ENCODE measurements around the gene INSL3.

Gene INSL3

GRCh38 chr19:17821190-17821589 lies at the start of gene INSL3:
TSS of gene INSL3 (minus strand) at chr19:17821519. CDS start at chr19:17821506, 13 bp downstream.
- no peak for DNase-seq (ENCODE audit: low read depth in 2 of 2)

- no peak for DNase-seq (ENCODE audit: low read depth in 2 of 2)
These were observed 47.8 kb upstream of the INSL3 start for GRCh38 chr19:17869114-17869608.

GRCh38 chr19:17868669-17869068 lies 47.4 kb upstream of the INSL3 start:
- DNase-seq (ENCODE audit: low read depth in 2 of 2), result no peak

GRCh38 chr19:17866964-17867486 lies 45.7 kb upstream of the INSL3 start:
- no peak for DNase-seq (ENCODE audit: low read depth in 2 of 2)

GRCh38 chr19:17866312-17866963 lies 45.1 kb upstream of the INSL3 start:
- DNase-seq (ENCODE audit: low read depth in 2 of 2), result no peak

- DNase-seq (ENCODE audit: low read depth in 2 of 2), result no peak
These were observed 44.3 kb upstream of the INSL3 start for GRCh38 chr19:17865364-17866311.

- no peak for DNase-seq (ENCODE audit: low read depth in 2 of 2)
These were observed 42.3 kb upstream of the INSL3 start for GRCh38 chr19:17863520-17864182.

- DNase-seq (ENCODE audit: low read depth in 2 of 2), result no peak
These were observed 41.6 kb upstream of the INSL3 start for GRCh38 chr19:17862711-17863519.

- no peak for DNase-seq (ENCODE audit: low read depth in 2 of 2)
These were observed 40.5 kb upstream of the INSL3 start for GRCh38 chr19:17861542-17862402.

GRCh38 chr19:17860993-17861360 lies 39.7 kb upstream of the INSL3 start:
- no peak for DNase-seq (ENCODE audit: low read depth in 2 of 2)

- no peak for DNase-seq (ENCODE audit: low read depth in 2 of 2)
These were observed 39.1 kb upstream of the INSL3 start for GRCh38 chr19:17860331-17860992.

- peak; percentile 97 to 99 for DNase-seq (ENCODE audit: low read depth in 2 of 2)
These were observed 38.4 kb upstream of the INSL3 start, which contains the start of gene RPL18A for GRCh38 chr19:17859533-17860330. TSS of gene RPL18A (plus strand) at chr19:17859910. CDS start at chr19:17859957, 47 bp downstream.

- peak; percentile 95 for DNase-seq (ENCODE audit: low read depth in 2 of 2)
These were observed 34.2 kb upstream of the INSL3 start for GRCh38 chr19:17855280-17856152.

GRCh38 chr19:17854061-17854460 lies 32.7 kb upstream of the INSL3 start:
- DNase-seq (ENCODE audit: low read depth in 2 of 2), result no peak

- no peak for DNase-seq (ENCODE audit: low read depth in 2 of 2)
These were observed 27.4 kb upstream of the INSL3 start for GRCh38 chr19:17848595-17849292.

GRCh38 chr19:17847538-17848366 lies 26.4 kb upstream of the INSL3 start, which contains the start of gene JAK3:
TSS of gene JAK3 (minus strand) at chr19:17847982. CDS start at chr19:17844417, 3,565 bp downstream.
- DNase-seq (ENCODE audit: low read depth in 2 of 2), result peak; percentile 80 to 84

Measured in activated CD4-positive, alpha-beta T cell treated with anti-CD3 and anti-CD28 coated beads for 24 hours (primary cell).